ENCODE data around the gene FABP6.
A peak's percentile ranks its signal among the peaks of the same experiment; 100 is the strongest.

Gene FABP6

DNA sequence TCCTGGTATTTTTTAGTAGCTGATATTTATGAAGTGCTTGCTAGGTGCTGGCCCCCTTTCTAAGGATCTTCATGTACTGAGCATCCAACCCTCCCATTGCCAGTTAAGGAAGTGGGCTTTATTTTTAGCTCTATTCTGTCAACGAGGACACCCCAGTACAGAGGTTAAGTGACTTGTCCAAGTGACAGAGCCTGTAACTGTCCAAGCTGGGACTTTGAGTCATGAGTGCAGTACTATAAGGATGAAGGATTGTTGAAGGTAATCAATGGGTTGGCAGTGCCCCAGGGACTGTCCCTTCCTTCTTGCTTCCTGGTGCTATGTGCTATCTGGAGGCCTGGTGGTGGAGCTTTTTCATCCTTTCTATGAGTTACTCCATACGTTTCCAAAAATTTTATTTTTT, 18.0 kb upstream of the FABP6 start:
- no peak for DNase-seq (ENCODE audit: low spot score)
- ChIA-PET POLR2A (ENCODE audit: low non-redundant PET) (no interaction called here), CTCF (interaction anchor here (0.5 to 2.5 kb wide), 5 partner anchors 12 to 408 kb away, joined by 3 to 12 read pairs (median 3); no protein-coding TSS in a partner anchor)
- TF ChIP-seq, protein P1, sequence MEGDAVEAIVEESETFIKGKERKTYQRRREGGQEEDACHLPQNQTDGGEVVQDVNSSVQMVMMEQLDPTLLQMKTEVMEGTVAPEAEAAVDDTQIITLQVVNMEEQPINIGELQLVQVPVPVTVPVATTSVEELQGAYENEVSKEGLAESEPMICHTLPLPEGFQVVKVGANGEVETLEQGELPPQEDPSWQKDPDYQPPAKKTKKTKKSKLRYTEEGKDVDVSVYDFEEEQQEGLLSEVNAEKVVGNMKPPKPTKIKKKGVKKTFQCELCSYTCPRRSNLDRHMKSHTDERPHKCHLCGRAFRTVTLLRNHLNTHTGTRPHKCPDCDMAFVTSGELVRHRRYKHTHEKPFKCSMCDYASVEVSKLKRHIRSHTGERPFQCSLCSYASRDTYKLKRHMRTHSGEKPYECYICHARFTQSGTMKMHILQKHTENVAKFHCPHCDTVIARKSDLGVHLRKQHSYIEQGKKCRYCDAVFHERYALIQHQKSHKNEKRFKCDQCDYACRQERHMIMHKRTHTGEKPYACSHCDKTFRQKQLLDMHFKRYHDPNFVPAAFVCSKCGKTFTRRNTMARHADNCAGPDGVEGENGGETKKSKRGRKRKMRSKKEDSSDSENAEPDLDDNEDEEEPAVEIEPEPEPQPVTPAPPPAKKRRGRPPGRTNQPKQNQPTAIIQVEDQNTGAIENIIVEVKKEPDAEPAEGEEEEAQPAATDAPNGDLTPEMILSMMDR (conservative IDR thresholded peaks at IDR 0.05; ENCODE audit: low read depth), result no peak
- H3K27ac ChIP-seq, result no peak overlapping the region

DNA sequence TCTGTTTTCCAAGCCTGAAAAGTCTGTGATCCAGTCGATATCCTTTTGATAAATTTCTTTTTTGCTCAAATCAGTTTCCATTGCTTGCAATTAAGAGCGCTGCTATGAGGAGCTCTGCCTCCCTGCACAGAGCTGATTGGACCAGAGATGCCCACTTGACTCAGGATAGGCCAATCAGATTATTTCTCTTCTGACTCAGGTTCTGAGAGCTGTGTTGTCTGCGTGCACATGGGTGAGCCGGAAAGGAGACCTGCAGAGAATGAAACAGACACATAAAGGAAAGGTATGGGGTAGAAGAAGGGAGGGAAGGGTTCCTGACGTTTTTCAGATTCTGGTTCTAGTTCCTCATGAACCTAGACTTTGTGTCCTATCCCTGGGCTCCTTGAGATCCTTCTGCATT, 15.8 kb upstream of the FABP6 start:
- DNase-seq (ENCODE audit: low spot score), result peak; percentile 30
- TF ChIP-seq, protein P1 (conservative IDR thresholded peaks at IDR 0.05; ENCODE audit: low read depth), result no peak
- ChIA-PET POLR2A (ENCODE audit: low non-redundant PET) (no interaction called here), CTCF (interaction anchor here (0.6 kb wide), 1 partner anchor 83 kb away, joined by 4 read pairs; no protein-coding TSS in a partner anchor)
- H3K27ac ChIP-seq, result no peak overlapping the region

DNA sequence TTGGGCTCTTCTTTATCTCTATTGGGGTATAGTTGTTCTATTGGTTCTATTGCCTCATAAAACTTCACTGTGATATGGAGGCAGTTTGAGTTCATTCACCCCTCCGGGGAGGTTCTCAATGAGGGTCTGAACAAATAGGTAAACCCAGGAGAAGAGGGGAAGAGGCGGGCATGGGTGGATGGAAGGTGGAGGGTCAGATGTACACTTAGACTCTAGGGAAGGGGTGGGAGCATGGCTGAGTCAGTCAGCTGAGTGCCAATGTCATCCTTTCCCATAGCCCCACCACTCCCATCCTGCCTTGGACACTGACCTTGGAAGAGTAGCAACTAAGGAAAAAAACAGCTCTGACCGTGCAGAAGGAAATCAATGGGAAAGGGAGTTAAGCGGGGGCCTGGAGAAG, 9.9 kb upstream of the FABP6 start:
- TF ChIP-seq, protein P1 (conservative IDR thresholded peaks at IDR 0.05; ENCODE audit: low read depth), result no peak
- DNase-seq (ENCODE audit: low spot score), result no peak
- POLR2A ChIA-PET (ENCODE audit: low non-redundant PET), result no interaction called here
- CTCF ChIA-PET, result interaction anchor here (0.6 kb wide), 1 partner anchor 32 kb away, joined by 4 read pairs; no protein-coding TSS in a partner anchor
- H3K27ac ChIP-seq, result no peak overlapping the region

DNA sequence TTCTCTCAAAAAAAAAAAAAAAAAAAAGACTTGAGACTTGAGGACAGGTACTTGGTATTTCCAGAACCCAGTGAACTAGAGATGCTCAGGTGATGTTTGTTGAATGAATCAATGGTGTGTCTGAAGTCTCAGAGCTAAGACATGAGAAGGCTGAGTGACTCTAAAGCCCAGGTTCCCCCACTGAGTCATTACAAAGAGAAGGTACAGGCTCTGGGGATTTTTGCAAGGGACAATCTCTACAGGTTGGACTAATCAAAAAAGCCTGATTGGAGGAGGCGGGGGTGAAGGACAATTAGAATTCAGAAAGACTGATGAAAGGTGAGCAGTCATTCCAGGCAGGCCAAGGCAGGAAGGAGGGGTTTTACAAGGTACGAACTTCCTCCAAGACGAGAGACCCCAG, 8.2 kb upstream of the FABP6 start:
- no peak overlapping the region for H3K27ac ChIP-seq
- CTCF ChIA-PET, result interaction anchor here (0.5 to 0.8 kb wide), 3 partner anchors 11 to 85 kb away, joined by 4 to 5 read pairs (median 4); no protein-coding TSS in a partner anchor
- POLR2A ChIA-PET (ENCODE audit: low non-redundant PET), result no interaction called here
- TF ChIP-seq, protein P1 (conservative IDR thresholded peaks at IDR 0.05; ENCODE audit: low read depth), result no peak
- no peak for DNase-seq (ENCODE audit: low spot score)

DNA sequence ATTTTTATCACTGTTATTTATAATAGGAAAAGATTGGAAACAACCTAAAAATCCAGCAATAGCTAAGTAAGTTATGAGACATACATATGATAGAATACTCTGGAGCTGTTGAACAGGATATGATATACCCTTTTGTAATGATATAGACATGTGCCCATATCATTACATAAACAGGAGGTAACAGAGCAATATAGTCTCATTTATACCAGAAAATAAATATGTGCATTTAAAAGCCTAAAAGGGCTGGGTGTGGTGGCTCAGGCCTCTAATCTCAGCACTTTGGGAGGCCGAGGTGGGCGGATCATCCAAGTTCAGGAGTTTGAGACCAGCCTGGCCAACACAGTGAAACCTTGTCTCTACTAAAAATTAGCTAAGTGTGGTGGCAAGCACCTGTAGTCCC, 2.3 kb upstream of the FABP6 start:
- CTCF ChIA-PET, result interaction anchor here (0.6 to 1.3 kb wide), 3 partner anchors 12 to 118 kb away, joined by 3 to 5 read pairs (median 3); no protein-coding TSS in a partner anchor
- POLR2A ChIA-PET (ENCODE audit: low non-redundant PET), result interaction anchor here (0.9 kb wide), 1 partner anchor 173 kb away, joined by 3 read pairs; the partner anchor contains the start of gene FAM200C
- TF ChIP-seq, protein P1 (conservative IDR thresholded peaks at IDR 0.05; ENCODE audit: low read depth), result no peak
- no peak for DNase-seq (ENCODE audit: low spot score)
- no peak overlapping the region for H3K27ac ChIP-seq

DNA sequence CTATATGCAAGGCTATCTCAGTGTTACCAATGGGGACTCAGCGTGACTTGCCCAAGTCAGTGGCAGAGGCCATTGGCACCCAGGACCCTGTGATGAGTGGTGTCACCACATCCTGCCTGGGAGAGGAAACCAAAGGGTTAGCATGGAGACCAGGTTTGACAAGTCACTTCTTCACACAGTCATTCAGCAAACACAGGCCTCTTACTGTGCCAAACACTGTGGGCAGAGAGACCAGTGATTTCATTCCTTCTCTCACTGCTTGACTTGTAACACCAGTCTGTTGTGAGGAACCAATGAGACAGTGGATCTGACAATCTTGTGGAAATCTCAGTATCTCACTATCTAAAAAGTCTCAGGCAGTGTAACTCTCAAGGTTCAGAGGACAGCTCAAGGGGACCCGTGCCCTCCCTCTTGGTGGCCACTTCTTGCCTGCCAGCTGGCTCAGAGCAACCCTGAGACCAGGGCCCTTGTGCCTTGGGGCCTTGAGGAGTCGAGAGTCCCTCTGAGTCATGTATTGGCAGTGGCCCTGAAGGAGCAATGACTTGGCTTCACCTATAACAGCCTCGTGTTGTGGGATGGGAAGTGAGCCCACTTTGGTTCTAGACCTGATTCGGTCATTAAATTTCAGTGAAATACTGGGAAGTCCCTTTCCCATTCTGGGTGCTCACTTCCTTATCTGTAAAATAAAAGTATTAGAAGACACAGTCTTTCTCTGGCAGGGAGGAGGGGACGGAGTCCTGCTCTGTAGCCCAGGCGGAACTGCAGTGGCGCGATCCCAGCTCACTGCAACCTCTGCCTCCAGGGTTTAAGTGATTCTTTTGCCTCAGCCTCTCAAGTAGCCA, 1.6 kb downstream of the FABP6 start:
- TF ChIP-seq, protein P1 (conservative IDR thresholded peaks at IDR 0.05; ENCODE audit: low read depth), result no peak
- H3K27ac ChIP-seq, result no peak overlapping the region
- DNase-seq (ENCODE audit: low spot score), result no peak
- ChIA-PET POLR2A (ENCODE audit: low non-redundant PET) (interaction anchor here (0.6 kb wide), 1 partner anchor 185 kb away, joined by 9 read pairs; no protein-coding TSS in a partner anchor), CTCF (interaction anchor here (0.7 to 1.3 kb wide), 3 partner anchors 10 to 726 kb away, joined by 4 to 6 read pairs (median 4); no protein-coding TSS in a partner anchor)

All from RWPE1 (cell line).